ENCODE data around the gene RBM4. TPM values are rescaled to one million over a fixed set of nuclear protein-coding genes. Genes with fewer than 3 reads are reported as not detected.

RBM4 gene
- total RNA-seq, 1 donor from 2014 or later, result 168 TPM

GRCh38 chr11:66693356-66694055 is 55.0 kb downstream of the RBM4 start:
- H3K4me3 ChIP-seq (ENCODE audit: low read depth, low read length), result no peak overlapping the region
- peaks cover 3% of the 10 kb centered on the region for H3K36me3 ChIP-seq (ENCODE audit: control insufficient read depth, insufficient read depth, low read length)
- no peaks in the 10 kb centered on the region for H3K27me3 ChIP-seq (ENCODE audit: control insufficient read depth, insufficient read depth, low read length)
- no peak for TF ChIP-seq CTCF (IDR thresholded peaks at IDR 0.05; ENCODE audit: insufficient read depth, low read length, poor library complexity, severe bottlenecking)
- DNase-seq (ENCODE audit: low read depth), result no peak

GRCh38 chr11:66694056-66694410 is 55.5 kb downstream of the RBM4 start:
- Histone ChIP-seq H3K27me3 (ENCODE audit: control insufficient read depth, insufficient read depth, low read length) (no peaks in the 10 kb centered on the region), H3K36me3 (ENCODE audit: control insufficient read depth, insufficient read depth, low read length) (peaks cover 2% of the 10 kb centered on the region), H3K4me3 (ENCODE audit: low read depth, low read length) (no peak overlapping the region)
- no peak for TF ChIP-seq CTCF (IDR thresholded peaks at IDR 0.05; ENCODE audit: insufficient read depth, low read length, poor library complexity, severe bottlenecking)
- DNase-seq (ENCODE audit: low read depth), result no peak

GRCh38 chr11:66694732-66695207 is 56.3 kb downstream of the RBM4 start:
- peak; percentile 99 for TF ChIP-seq CTCF (IDR thresholded peaks at IDR 0.05; ENCODE audit: insufficient read depth, low read length, poor library complexity, severe bottlenecking)
- peaks cover 2% of the 10 kb centered on the region for H3K36me3 ChIP-seq (ENCODE audit: control insufficient read depth, insufficient read depth, low read length)
- H3K27me3 ChIP-seq (ENCODE audit: control insufficient read depth, insufficient read depth, low read length), result no peaks in the 10 kb centered on the region
- H3K4me3 ChIP-seq (ENCODE audit: low read depth, low read length), result no peak overlapping the region
- DNase-seq (ENCODE audit: low read depth), result peak; percentile 96

Other genes starting within 250 kb of the RBM4 start
- not detected in 2 replicates for gene NPAS4, start 217.7 kb upstream of the RBM4 start, total RNA-seq
- gene MRPL11, start 199.9 kb upstream of the RBM4 start, total RNA-seq, result 54.8 and 62.6 TPM in 2 replicates
- 2.3 and 5.0 TPM in 2 replicates for gene PELI3, start 171.8 kb upstream of the RBM4 start, total RNA-seq
- 84.6 and 108 TPM in 2 replicates for gene DPP3, start 158.3 kb upstream of the RBM4 start, total RNA-seq
- gene BBS1, start 128.1 kb upstream of the RBM4 start, total RNA-seq, result 31.7 and 39.6 TPM in 2 replicates
- gene ZDHHC24, start 92.7 kb upstream of the RBM4 start, total RNA-seq, result 22.0 and 22.4 TPM in 2 replicates
- gene ACTN3, start 91.8 kb upstream of the RBM4 start, total RNA-seq, result not detected in 2 replicates
- 21.0 and 25.1 TPM in 2 replicates for gene CTSF, start 70.1 kb upstream of the RBM4 start, total RNA-seq
- 0.58 and 0.75 TPM in 2 replicates for gene CCDC87, start 45.6 kb upstream of the RBM4 start, total RNA-seq
- gene CCS, start 45.5 kb upstream of the RBM4 start, total RNA-seq, result 20.6 and 21.8 TPM in 2 replicates
- 49.9 and 64.6 TPM in 2 replicates for gene RBM14, start 22.1 kb upstream of the RBM4 start, total RNA-seq
- 17.4 and 17.8 TPM in 2 replicates for gene RBM4B, start 39.2 kb downstream of the RBM4 start, total RNA-seq
- 79.4 and 99.9 TPM in 2 replicates for gene SPTBN2, start 90.5 kb downstream of the RBM4 start, total RNA-seq
- gene RCE1, start 204.7 kb downstream of the RBM4 start, total RNA-seq, result 45.2 and 52.7 TPM in 2 replicates
- 53.5 and 72.3 TPM in 2 replicates for gene LRFN4, start 218.4 kb downstream of the RBM4 start, total RNA-seq

Data from kidney epithelial cell (primary cell).